K562 treated with DMSO at 1 percent for 24 hours (cell line): ENCODE measurements around the gene PIGP. TPM values are rescaled to one million over a fixed set of nuclear protein-coding genes. Genes with fewer than 3 reads are reported as not detected.

Experiments
- total RNA-seq: library from RNA; unstranded; fragments of 300-600 nt; gene quantifications from 2 replicates; pipeline ENCODE4 v1.2.3, GENCODE V29; 2022; ENCODE audit warnings: low read depth; ENCODE audit not compliant: insufficient read depth

Gene PIGP
- total RNA-seq = 20.3 and 20.7 TPM in 2 replicates

DNA sequence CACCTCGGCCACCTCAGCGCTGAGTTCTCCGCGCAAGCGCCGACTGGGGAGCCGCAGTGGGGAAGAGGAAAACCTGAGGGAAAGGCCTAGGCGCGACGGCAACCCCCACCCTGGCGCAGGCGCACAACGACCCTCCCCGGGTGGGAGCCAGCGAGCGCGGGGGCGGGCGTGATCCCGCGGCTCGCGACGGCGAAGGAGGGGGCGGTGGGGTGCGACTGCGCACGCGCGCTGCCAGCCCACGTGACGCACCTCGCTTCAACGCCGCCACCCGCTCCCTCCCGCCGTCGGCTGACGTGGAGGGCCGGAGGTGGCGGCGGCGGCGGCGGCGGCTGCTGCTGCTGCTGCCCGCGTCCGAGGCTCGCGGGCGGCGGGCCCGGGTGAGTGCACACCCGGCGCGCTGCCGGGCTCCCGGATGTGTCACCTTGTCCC lies at the start of gene PIGP, which contains the start of gene TTC3:
Gene PIGP, minus strand, starts transcription at position 84 of the 429 bp plus-strand sequence. CDS start 556 bp downstream, outside the sequence.
Gene TTC3, plus strand, starts transcription at position 267 of the 429 bp plus-strand sequence. CDS start 14,004 bp downstream, outside the sequence.

Other genes starting within 250 kb of the PIGP start
- 16.9 and 18.1 TPM in 2 replicates for gene HLCS, start 106.4 kb downstream of the PIGP start, total RNA-seq
- not detected in 2 replicates for gene RIPPLY3, start 66.4 kb downstream of the PIGP start, total RNA-seq
- 89.8 and 90.3 TPM in 2 replicates for gene TTC3, start 183 bp upstream of the PIGP start, total RNA-seq
- gene VPS26C, start 194.3 kb upstream of the PIGP start, total RNA-seq = 47.8 and 49.4 TPM in 2 replicates